Erythroblast (primary cell): Measurements from ENCODE around the gene BRDT.

ENCODE experiments used
- GATA1 ChIP-seq: IDR thresholded peaks from 2 replicates; pipeline ENCODE4 v1.6.1; 2011; ENCODE audit warnings: low read depth, mild to moderate bottlenecking, control low read depth, low read length, moderate library complexity
- POLR2A ChIP-seq: IDR thresholded peaks from 2 replicates; pipeline ENCODE4 v1.6.1; 2011; ENCODE audit warnings: mild to moderate bottlenecking, low read length

- TF ChIP-seq POLR2A (no peak), GATA1 (no peak)
These were observed 89.6 kb downstream of the BRDT start for GRCh38 chr1:92038695-92039346.
